Peyer's patch (tissue), 4 donors: Measurements from ENCODE around the gene AZU1. TPM values are rescaled to one million over a fixed set of nuclear protein-coding genes. Genes with fewer than 3 reads are reported as not detected.

Experiments used
- DNase-seq, 3 donors: peaks; one replicate each; pipeline ENCODE4 v3.0.0-alpha.2; 2017 to 2019
- H3K27ac ChIP-seq, 4 donors: fragments of 200-600 bp; sonication (generic); one replicate each; pipeline ENCODE4 v1.5.1; 2016 to 2019
- H3K27me3 ChIP-seq, 2 donors: fragments of 200-600 bp; sonication (generic); one replicate each; pipeline ENCODE4 v1.5.1; 2019
- H3K36me3 ChIP-seq, 3 donors: fragments of 200-600 bp; sonication (generic); one replicate each; pipeline ENCODE4 v1.5.1; 2016 to 2019
- H3K4me1 ChIP-seq, 4 donors: fragments of 200-600 bp; sonication (generic); one replicate each; pipeline ENCODE4 v1.5.1; 2016 to 2019
- H3K4me3 ChIP-seq, 4 donors: fragments of 200-600 bp; sonication (generic); 1 replicate in 3 of 4; 2 replicates in 1 of 4; pipeline ENCODE4 v1.5.1; 2016 to 2019; ENCODE audit warnings: mild to moderate bottlenecking in 1 of 4
- H3K9me3 ChIP-seq, 4 donors: fragments of 200-600 bp; sonication (generic); one replicate each; pipeline ENCODE4 v1.5.1; 2016 to 2019; ENCODE audit warnings: mild to moderate bottlenecking in 1 of 4
- POLR2A ChIP-seq, 2 donors: fragments of 450-650 bp; IDR thresholded peaks; one replicate each; pipeline ENCODE4 v1.5.1; 2017; ENCODE audit warnings: antibody characterized with exemption in 2 of 2, mild to moderate bottlenecking in 2 of 2, moderate library complexity in 2 of 2
- total RNA-seq, 4 donors: library from RNA; depleted of rRNA; stranded (reverse); fragments of >200 nt; gene quantifications; one replicate each; pipeline ENCODE4 v1.1.0, GENCODE V29; 2016
- TF ChIP-seq, protein P1 (sequence below), 6 experiments: fragments of 450-650 bp in 4 of 6; fragments of 200-600 bp in 2 of 6; sonication (generic) in 1 of 6; IDR thresholded peaks; one replicate each; pipeline ENCODE4 v1.5.1; 2017 to 2019; ENCODE audit warnings: antibody characterized with exemption in 6 of 6, mild to moderate bottlenecking in 3 of 6, moderate library complexity in 1 of 6

AZU1 gene, protein sequence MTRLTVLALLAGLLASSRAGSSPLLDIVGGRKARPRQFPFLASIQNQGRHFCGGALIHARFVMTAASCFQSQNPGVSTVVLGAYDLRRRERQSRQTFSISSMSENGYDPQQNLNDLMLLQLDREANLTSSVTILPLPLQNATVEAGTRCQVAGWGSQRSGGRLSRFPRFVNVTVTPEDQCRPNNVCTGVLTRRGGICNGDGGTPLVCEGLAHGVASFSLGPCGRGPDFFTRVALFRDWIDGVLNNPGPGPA
- total RNA-seq: not detected

DNA sequence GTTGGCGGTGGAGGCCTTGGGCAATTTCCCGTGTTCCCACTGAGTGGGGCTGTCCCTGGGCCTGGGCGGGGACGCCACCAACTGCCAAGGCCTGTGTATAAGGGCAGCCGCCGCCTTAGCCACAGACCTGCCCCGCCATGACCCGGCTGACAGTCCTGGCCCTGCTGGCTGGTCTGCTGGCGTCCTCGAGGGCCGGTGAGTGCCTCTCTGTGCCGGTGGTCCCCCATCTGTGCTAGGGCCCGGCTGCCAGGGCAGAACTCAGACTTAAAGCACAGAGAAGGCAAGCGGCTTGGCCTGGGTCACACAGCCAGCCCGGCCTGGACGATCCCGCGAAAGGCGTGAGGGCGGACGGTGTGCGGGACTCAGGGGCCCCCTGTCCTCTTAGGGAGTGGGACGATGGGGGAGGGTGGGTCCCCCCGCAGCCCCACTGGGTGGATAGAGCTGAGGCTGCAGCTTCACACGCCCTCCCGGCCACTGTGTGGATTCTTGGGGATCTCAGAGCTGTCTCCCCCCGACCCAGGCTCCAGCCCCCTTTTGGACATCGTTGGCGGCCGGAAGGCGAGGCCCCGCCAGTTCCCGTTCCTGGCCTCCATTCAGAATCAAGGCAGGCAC lies at the start of gene AZU1:
AZU1 (plus strand) TSS at position 128 of the 612 bp plus-strand sequence; CDS start at position 138, 10 bp downstream.
- Histone ChIP-seq H3K36me3 (no peaks in the 10 kb centered on the region), H3K27me3 (peaks cover 0 to 16% of the 10 kb centered on the region in 2 donors), H3K4me3 (no peak within 1 kb of the TSS), H3K9me3 (no peaks in the 10 kb centered on the region), H3K27ac (no peak within 1 kb of the TSS), H3K4me1 (no peaks in the 10 kb centered on the region)
- TF ChIP-seq POLR2A (IDR thresholded peaks at IDR 0.05): no peak
- TF ChIP-seq, protein P1, sequence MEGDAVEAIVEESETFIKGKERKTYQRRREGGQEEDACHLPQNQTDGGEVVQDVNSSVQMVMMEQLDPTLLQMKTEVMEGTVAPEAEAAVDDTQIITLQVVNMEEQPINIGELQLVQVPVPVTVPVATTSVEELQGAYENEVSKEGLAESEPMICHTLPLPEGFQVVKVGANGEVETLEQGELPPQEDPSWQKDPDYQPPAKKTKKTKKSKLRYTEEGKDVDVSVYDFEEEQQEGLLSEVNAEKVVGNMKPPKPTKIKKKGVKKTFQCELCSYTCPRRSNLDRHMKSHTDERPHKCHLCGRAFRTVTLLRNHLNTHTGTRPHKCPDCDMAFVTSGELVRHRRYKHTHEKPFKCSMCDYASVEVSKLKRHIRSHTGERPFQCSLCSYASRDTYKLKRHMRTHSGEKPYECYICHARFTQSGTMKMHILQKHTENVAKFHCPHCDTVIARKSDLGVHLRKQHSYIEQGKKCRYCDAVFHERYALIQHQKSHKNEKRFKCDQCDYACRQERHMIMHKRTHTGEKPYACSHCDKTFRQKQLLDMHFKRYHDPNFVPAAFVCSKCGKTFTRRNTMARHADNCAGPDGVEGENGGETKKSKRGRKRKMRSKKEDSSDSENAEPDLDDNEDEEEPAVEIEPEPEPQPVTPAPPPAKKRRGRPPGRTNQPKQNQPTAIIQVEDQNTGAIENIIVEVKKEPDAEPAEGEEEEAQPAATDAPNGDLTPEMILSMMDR (IDR thresholded peaks at IDR 0.05): no peak
- DNase-seq: no peak

DNA sequence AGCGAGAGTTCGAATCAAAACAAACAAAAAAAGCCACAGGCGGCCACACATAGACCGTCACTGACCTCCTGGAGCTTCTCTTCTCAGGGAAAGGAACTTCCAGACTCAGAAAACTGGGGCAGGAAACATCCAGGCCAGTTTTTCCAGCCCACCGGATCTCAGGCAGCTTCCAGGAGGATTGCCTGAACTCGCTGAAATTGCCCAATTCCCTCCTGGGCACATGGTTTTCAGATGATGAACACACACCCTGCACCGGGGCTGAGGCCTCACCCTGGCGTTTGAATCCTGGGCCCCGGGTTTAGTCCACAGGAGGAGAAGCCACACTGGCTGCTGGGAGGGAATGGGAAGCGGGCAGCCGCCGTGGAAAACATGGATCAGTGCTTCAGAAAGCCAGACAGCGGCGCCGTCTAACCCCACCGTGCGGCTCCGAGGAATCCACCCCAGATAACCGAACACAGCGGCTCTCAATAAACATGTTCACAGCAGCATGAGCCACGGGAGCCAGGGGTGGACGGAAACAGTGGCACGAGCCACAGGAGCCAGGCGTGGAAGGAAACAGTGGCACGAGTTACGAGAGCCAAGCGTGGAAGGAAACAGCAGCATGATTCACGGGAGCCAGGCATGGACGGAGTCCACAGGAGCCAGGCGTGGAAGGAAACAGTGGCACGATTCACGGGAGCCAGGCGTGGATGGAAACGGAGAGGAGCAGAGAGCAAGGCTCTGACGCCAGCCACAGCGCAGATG lies 48.6 kb upstream of the AZU1 start:
- Histone ChIP-seq H3K9me3 (no peaks in the 10 kb centered on the region), H3K4me1 (peaks cover 0 to 12% (median 0%) of the 10 kb centered on the region in 4 donors), H3K4me3 (no peak overlapping the region), H3K36me3 (no peaks in the 10 kb centered on the region), H3K27ac (peak overlapping the region in 2 of 4 donors; percentile 52 to 57), H3K27me3 (no peaks in the 10 kb centered on the region)
- peak in 1 of 3 donors; percentile 63 for DNase-seq
- TF ChIP-seq, protein P1 (IDR thresholded peaks at IDR 0.05): no peak
- TF ChIP-seq POLR2A (IDR thresholded peaks at IDR 0.05): no peak

DNA sequence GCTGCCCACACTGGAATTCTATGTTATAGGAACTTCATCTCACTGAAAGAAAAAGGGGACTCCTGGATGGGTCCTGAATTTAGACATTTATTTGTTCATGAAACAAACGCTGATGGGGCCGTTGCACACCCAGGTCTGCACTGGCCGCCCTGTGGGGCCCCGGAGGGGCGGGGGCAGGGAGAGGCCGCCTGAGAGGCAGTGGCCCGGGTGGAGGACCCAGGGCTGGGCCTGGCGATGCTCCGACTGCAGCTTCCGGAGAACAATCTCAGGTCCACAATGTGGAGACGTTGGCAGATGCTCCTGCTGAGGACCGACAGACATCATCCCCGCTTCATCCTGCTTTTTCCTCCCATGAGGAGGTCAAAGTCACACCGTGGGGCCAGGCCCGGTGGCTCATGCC lies 46.7 kb upstream of the AZU1 start:
- Histone ChIP-seq H3K27ac (no peak overlapping the region), H3K4me1 (peaks cover 0 to 12% (median 0%) of the 10 kb centered on the region in 4 donors), H3K4me3 (no peak overlapping the region), H3K27me3 (no peaks in the 10 kb centered on the region), H3K36me3 (no peaks in the 10 kb centered on the region), H3K9me3 (no peaks in the 10 kb centered on the region)
- TF ChIP-seq, protein P1 (IDR thresholded peaks at IDR 0.05): no peak
- TF ChIP-seq POLR2A (IDR thresholded peaks at IDR 0.05): no peak
- DNase-seq: no peak

DNA sequence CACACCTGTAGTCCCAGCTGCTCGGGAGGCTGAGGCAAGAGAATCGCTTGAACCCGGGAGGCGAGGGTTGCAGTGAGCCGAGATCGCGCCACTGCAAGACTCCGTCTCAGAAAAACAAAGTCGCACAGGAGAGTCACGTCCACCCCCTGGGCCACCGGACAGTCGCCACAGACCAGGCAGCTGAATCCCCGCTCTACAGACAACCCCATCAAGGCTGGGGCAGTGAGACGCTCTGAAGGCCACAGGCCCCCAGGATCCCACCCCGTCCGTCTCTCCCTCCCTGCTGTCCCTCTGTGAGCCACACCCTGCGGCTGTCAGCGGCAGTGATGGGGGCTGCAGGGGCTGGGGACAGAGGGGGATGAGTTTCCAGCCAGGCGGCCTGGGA lies 45.8 kb upstream of the AZU1 start:
- no peak overlapping the region for H3K4me3 ChIP-seq
- H3K4me1 ChIP-seq: peaks cover 0 to 12% (median 0%) of the 10 kb centered on the region in 4 donors
- no peaks in the 10 kb centered on the region for H3K36me3 ChIP-seq
- no peaks in the 10 kb centered on the region for H3K27me3 ChIP-seq
- peak overlapping the region in 2 of 4 donors; percentile 23 to 52 for H3K27ac ChIP-seq
- TF ChIP-seq, protein P1 (IDR thresholded peaks at IDR 0.05): no peak
- no peak for TF ChIP-seq POLR2A (IDR thresholded peaks at IDR 0.05)
- no peaks in the 10 kb centered on the region for H3K9me3 ChIP-seq
- DNase-seq: no peak

DNA sequence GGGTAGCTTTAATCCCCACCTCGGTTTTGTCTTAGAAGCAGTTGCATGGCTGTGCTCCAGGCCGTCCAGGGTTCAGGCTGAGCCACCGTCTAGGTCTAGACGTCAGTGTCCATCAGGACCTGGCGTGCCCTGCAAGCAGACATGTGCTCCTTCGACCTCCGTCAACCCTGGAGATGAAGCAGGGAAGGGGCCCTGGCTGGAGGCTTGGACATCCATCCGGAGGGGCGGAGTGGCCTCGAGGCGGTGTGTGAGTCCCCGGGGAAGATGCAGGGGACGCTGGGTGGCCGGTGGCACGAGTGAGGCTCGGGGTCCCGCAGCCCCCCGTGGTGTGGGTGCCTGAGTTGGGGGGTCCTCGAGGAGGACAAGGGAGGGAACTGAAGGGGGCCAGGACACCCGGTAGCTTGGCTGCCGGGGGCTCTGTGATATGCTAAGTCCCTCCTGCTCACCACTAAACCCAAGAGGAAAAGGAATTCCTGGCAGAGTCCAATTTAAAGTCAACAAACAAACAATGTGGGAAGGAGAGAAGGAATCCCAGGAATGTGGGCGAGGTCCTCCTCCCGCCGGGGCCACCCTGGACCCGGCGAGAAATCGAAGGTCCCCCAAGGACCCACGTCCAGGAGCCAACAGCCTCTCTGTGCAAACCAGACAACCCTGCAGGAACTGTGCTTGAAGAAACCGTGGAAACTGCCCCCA lies 45.3 kb upstream of the AZU1 start:
- peak overlapping the region in 1 of 4 donors; percentile 5 for H3K4me3 ChIP-seq
- no peaks in the 10 kb centered on the region for H3K27me3 ChIP-seq
- no peaks in the 10 kb centered on the region for H3K36me3 ChIP-seq
- TF ChIP-seq, protein P1 (IDR thresholded peaks at IDR 0.05): no peak
- TF ChIP-seq POLR2A (IDR thresholded peaks at IDR 0.05): no peak
- peak overlapping the region in 2 of 4 donors; percentile 23 to 52 for H3K27ac ChIP-seq
- H3K4me1 ChIP-seq: peaks cover 0 to 12% (median 0%) of the 10 kb centered on the region in 4 donors
- no peak for DNase-seq
- H3K9me3 ChIP-seq: no peaks in the 10 kb centered on the region
